Thoracic aorta (tissue), 2 donors: ENCODE measurements around the gene SORCS1. TPM values are rescaled to one million over a fixed set of nuclear protein-coding genes. Genes with fewer than 3 reads are reported as not detected.

Source experiments
- ATAC-seq: fragments of 150-250 bp; one replicate; pipeline ENCODE4 v1.8.0; 2017; ENCODE audit warnings: low read depth; ENCODE audit not compliant: insufficient number of reproducible peaks, low FRiP score
- DNase-seq: peaks from one replicate; pipeline ENCODE4 v3.0.0-alpha.2; 2020; ENCODE audit warnings: low spot score
- H3K27ac ChIP-seq, 2 donors: fragments of 200-600 bp; sonication (generic); 1 replicate in 1 of 2; 2 replicates in 1 of 2; pipeline ENCODE4 v1.5.1; 2016; ENCODE audit warnings: mild to moderate bottlenecking in 2 of 2, moderate library complexity in 2 of 2
- H3K27me3 ChIP-seq: fragments of 200-600 bp; sonication (generic); replicated peaks from 2 replicates; pipeline ENCODE4 v1.6.0; 2016; ENCODE audit warnings: mild to moderate bottlenecking; ENCODE audit not compliant: insufficient read depth
- H3K36me3 ChIP-seq: fragments of 200-600 bp; sonication (generic); one replicate; pipeline ENCODE4 v1.5.1; 2016
- H3K4me1 ChIP-seq, 2 donors: fragments of 200-600 bp; sonication (generic); 1 replicate in 1 of 2; 2 replicates in 1 of 2; pipeline versions ENCODE4 v1.5.1 to v1.6.0; 2016; ENCODE audit warnings: low read depth in 2 of 2, mild to moderate bottlenecking in 1 of 2; ENCODE audit not compliant: control insufficient read depth in 1 of 2
- H3K4me3 ChIP-seq: fragments of 200-600 bp; sonication (generic); 2 replicates; pipeline ENCODE4 v1.5.1; 2016; ENCODE audit warnings: mild to moderate bottlenecking
- H3K9me3 ChIP-seq: fragments of 200-600 bp; sonication (generic); 2 replicates; pipeline ENCODE4 v1.5.1; 2016
- total RNA-seq, 2 donors: library from RNA; depleted of rRNA; stranded (reverse); fragments of >200 nt; gene quantifications; one replicate each; pipeline versions ENCODE4 v1.1.0 to v1.2.3, GENCODE V29; 2016
- TF ChIP-seq, protein P1 (sequence below): fragments of 200-600 bp; sonication (generic); IDR thresholded peaks from one replicate; pipeline ENCODE4 v1.5.1; 2019; ENCODE audit warnings: antibody characterized with exemption

SORCS1 gene
- total RNA-seq, 2 donors from 2014 or later: 0.27 to 1.1 TPM

DNA sequence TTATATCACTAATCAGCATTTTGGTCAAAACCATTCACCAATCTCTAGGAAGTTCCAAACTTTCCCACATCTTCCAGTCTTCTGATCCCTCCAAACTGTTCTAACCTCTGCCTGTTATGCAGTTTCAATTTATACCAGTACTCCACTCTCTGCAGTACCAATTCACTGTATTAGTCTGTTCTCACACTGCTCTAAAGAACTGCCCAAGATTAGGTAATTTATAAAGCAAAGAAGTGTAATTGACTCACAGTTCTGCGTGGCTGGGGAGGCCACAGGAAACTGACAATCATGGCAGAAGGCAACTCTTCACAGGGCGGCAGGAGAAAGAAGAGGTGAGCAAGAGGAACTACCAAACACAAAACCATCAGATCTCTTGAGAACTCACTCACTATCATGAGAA lies 374.9 kb downstream of the SORCS1 start:
- DNase-seq (no peak), ATAC-seq (no peak)
- Histone ChIP-seq H3K4me3 (no peak overlapping the region), H3K27me3 (no peaks in the 10 kb centered on the region), H3K27ac (no peak overlapping the region), H3K36me3 (no peaks in the 10 kb centered on the region), H3K9me3 (no peaks in the 10 kb centered on the region), H3K4me1 (no peaks in the 10 kb centered on the region)
- TF ChIP-seq, protein P1, sequence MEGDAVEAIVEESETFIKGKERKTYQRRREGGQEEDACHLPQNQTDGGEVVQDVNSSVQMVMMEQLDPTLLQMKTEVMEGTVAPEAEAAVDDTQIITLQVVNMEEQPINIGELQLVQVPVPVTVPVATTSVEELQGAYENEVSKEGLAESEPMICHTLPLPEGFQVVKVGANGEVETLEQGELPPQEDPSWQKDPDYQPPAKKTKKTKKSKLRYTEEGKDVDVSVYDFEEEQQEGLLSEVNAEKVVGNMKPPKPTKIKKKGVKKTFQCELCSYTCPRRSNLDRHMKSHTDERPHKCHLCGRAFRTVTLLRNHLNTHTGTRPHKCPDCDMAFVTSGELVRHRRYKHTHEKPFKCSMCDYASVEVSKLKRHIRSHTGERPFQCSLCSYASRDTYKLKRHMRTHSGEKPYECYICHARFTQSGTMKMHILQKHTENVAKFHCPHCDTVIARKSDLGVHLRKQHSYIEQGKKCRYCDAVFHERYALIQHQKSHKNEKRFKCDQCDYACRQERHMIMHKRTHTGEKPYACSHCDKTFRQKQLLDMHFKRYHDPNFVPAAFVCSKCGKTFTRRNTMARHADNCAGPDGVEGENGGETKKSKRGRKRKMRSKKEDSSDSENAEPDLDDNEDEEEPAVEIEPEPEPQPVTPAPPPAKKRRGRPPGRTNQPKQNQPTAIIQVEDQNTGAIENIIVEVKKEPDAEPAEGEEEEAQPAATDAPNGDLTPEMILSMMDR: no peak

DNA sequence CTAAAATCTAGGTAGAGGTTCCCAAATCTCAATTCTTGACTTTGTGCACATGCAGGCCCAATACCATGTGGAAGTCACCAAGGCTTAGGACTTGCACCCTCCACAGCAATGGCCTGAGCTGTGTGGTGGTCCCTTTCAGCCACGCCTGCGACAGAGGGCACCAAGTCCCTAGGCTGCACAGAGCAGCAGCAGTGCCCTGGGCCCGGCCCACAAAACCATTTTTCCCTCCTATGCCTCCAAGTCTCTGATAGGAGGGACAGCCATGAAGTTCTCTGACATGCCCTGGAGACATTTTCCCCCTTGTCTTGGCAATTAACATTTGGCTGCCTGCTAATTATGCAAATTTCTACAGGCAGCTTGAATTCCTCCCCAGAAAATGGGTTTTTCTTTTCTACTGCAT lies 375.5 kb downstream of the SORCS1 start:
- no peak overlapping the region for H3K27ac ChIP-seq
- no peak overlapping the region for H3K4me3 ChIP-seq
- no peaks in the 10 kb centered on the region for H3K27me3 ChIP-seq
- H3K9me3 ChIP-seq: no peaks in the 10 kb centered on the region
- no peak for DNase-seq
- no peak for ATAC-seq
- no peaks in the 10 kb centered on the region for H3K36me3 ChIP-seq
- TF ChIP-seq, protein P1: no peak
- H3K4me1 ChIP-seq: no peaks in the 10 kb centered on the region

DNA sequence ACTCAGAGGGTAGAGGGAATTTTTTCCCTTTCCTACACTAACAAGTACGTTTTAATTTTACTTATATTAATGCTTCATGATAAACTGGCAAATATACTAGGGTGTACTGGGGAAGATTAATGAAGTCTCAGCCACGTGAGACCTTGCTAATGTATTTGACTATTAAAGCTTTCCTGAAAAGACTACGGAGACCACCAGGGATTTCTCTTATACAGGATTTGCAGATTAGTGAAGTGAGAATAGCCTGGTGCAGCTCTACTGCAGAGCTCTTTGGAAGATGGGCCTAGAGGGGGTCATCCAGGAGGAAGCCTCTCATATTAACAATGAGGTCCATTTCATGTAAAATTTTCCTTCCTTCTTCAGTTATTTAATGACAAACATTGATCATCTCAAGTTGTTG lies 379.0 kb downstream of the SORCS1 start:
- DNase-seq (no peak), ATAC-seq (no peak)
- H3K27ac ChIP-seq: no peak overlapping the region
- H3K4me1 ChIP-seq: no peaks in the 10 kb centered on the region
- no peak overlapping the region for H3K4me3 ChIP-seq
- no peaks in the 10 kb centered on the region for H3K36me3 ChIP-seq
- TF ChIP-seq, protein P1: no peak
- H3K9me3 ChIP-seq: no peaks in the 10 kb centered on the region
- no peaks in the 10 kb centered on the region for H3K27me3 ChIP-seq

DNA sequence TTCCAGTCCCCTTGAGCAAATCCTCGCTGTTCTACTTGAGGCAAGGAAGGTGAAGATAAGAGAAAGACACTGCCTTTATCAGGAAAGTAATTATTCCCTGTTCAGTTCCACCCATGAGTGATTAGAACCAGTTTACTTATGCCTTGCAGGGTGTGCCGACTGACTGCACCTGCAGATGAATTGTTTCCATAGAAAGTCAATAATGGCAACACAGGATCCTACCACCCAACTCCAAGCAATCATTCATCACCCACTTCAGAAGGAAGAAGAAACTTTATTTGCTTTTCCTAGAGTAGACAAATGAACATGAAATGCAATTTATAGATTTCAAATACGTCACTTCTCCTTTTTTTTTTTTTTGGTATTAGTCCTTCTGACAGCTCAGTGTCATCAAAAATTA lies 383.9 kb downstream of the SORCS1 start:
- ATAC-seq (no peak), DNase-seq (no peak)
- TF ChIP-seq, protein P1: no peak
- no peaks in the 10 kb centered on the region for H3K9me3 ChIP-seq
- no peak overlapping the region for H3K27ac ChIP-seq
- H3K36me3 ChIP-seq: no peaks in the 10 kb centered on the region
- H3K4me1 ChIP-seq: no peaks in the 10 kb centered on the region
- H3K4me3 ChIP-seq: no peak overlapping the region
- no peaks in the 10 kb centered on the region for H3K27me3 ChIP-seq

DNA sequence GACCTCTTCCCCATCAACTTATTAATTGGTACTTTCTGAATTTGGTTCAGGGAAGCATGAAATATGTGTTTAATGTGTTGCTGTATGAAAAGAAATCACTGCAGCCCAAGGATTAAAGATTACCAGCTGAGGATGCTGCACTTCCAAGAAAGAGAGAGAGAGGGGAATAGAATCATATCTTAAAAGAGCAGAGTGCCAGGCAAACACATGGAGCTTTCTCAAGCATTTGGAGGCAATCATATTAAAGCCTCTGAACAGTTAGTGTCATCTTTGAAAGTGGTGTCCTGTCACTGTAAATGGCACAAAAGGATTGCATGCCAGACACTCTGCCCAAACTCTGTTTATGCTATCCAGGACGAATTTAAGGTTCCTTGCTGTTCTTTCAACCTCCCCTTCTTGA lies 386.7 kb downstream of the SORCS1 start:
- H3K27me3 ChIP-seq: no peaks in the 10 kb centered on the region
- H3K36me3 ChIP-seq: no peaks in the 10 kb centered on the region
- no peak overlapping the region for H3K4me3 ChIP-seq
- no peaks in the 10 kb centered on the region for H3K9me3 ChIP-seq
- DNase-seq: no peak
- no peak for ATAC-seq
- TF ChIP-seq, protein P1: no peak
- H3K27ac ChIP-seq: no peak overlapping the region
- no peaks in the 10 kb centered on the region for H3K4me1 ChIP-seq
